Stimulated activated CD4-positive, alpha-beta T cell treated with anti-CD3 and anti-CD28 coated beads, Interleukin-15, amount 100 ng/mL, for 1 hour (primary cell): ENCODE measurements around the gene SDHB.
A peak's percentile ranks its signal among the peaks of the same experiment; 100 is the strongest.

ENCODE experiments used
- DNase-seq, 2 donors: peaks; one replicate each; pipeline ENCODE4 v3.0.0-alpha.2; 2020; ENCODE audit warnings: low read depth in 1 of 2, low spot score in 1 of 2

Gene SDHB

DNA sequence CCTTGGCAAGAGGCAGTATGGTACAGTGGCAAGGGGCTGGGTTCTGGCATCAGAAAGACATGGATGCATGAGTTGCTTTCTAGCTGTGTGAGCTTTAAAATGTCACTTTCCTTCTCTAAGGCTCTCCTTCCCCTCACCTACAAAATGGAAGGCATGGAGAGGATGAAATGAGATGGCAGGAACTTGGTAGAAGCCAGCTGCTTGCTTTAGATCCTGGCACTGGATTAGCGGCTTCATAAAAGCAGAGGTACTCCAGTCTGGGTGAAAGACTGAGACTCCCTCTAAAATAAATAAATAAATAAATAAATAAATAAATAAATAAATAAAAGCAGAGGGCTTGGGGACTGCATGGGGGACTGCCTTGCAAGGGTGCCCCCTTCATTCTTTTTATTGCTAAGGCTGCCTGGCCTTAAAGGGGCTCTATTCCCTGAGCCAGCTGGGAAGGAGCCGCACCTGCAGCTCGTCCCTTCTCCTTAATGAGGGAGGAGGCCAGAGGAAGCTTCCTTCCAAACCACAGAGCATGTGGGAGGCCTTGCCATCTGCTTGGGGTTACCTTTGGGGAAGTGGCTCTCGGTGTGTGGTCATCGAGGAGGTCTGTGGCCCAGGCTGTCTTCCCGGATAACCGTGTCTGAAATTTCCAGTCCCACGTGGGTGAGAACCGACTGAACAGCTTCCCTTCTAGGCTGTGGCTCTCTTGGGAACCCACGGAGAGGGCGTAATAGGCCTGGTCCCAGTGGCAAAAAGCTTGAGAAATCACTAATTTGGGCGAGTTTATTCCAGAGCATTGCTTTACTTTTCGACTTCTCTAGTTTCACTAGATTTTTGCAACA lies 40.1 kb downstream of the SDHB start:
- DNase-seq = no peak

DNA sequence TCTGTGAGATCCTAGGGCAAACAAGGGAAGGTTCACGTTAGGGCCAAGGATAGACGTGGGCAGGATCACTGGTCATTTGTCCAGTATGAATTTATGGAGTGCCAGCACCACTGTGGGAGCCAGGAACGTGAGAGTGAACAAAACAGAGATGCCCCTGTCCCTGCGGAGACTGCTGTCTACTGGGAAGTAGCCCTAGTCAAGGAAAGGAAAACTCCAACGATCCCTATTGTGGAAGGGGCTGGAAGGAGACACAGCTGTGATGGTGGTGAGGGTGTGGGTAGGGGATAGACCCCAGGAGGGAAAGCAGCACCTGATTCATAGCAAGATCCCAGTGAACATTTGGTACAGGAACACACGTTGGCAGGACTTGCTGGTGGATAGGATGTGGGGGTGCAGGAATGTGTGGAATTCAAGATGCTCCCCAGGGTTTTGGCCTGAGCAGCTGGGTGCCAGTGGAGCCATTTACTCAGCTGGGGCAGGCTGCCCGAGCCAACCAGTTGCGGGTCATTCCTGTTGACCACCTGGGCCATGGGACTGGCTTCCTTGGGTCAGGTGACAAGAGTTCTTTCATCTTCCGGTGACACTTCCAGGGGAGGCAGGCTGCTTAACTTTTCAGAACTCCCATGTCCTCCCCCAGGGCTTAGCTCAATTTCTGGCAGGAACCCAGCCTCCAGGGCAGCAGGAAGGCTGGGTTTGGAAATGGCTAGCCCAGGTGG lies 40.9 kb downstream of the SDHB start:
- no peak for DNase-seq

DNA sequence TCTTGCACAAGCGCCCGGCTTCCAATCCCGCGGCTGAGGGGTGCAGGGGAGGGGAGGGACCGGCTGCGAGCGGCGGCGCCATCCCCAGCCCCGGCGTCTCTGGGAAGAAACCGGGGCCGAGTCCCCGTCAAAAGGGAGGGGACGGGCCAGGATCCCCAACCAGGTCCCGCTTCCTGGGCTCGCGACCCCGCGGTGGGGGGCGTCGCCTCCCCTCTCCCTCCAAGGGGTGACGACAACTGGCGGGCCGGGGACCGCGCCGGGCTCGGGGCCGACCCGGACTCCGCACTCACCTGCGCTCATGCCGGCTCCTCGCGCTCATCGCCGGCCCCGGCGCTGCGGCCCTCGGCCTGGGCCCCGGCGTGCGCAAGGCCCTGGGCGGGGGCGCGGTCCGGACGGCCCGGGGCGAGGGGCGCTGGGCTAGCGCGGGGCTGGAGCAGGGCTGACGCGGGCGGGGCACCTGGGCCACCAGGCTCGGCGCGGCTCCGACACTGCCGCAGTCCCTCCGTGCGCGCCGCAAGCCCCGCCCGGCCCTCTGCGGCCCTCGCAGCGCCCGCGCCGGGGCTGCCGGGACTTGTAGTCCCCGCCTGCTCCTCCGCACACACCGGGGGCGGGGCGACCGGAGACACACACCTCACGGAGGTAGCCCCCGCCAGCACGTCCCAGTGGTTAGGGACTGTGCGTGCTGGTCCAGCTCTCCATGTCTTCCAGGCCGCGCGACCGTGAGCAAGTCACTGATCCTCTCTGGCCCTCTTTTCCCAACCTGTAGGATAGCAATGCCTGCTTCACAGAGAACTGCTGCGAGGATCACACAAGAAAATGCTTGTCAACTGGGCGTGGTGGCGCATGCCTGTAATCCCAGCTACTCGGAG lies 42.2 kb downstream of the SDHB start, which contains the start of gene ATP13A2:
Gene ATP13A2 (minus strand): TSS at position 490 of the 869 bp plus-strand sequence. CDS start 190 bp downstream, at position 300.
- DNase-seq = peak; percentile 68 to 78

DNA sequence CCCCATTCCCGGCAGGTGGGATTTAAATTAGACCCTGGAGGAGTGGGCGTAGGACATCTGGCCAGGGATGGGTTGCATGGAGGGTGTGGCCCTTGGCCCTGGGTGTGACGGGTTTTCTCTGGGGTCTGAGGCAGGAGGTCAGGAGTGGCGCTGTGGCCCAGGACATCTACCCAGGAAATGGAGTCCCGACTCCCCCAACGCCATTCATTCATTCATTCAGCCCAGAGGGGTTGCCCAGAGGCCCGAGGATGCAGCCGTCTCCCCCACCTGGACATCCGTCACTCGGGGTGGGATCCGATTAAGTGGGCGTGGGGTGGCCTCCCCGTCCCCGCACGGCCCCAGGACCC lies 42.8 kb downstream of the SDHB start:
- no peak for DNase-seq

DNA sequence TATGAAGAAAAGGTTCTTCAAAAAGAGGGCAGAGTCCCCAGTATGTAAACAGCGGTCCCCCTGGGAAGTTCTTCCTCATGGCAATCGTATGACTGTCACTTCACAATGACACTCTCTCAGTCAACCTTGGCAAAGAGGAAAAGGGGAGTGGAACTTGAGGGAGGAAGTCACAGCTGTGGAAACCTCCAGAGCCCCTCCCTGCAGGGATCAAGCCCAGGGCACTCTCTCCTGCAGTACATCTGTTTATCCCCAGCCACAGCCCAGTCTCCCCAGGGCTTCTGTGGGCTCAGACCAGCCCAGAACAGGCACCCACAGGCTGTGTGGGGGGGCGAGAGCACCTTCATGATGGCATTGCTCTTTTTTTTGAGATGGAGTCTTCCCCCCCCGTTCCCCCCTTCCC lies 44.1 kb downstream of the SDHB start:
- DNase-seq = no peak

DNA sequence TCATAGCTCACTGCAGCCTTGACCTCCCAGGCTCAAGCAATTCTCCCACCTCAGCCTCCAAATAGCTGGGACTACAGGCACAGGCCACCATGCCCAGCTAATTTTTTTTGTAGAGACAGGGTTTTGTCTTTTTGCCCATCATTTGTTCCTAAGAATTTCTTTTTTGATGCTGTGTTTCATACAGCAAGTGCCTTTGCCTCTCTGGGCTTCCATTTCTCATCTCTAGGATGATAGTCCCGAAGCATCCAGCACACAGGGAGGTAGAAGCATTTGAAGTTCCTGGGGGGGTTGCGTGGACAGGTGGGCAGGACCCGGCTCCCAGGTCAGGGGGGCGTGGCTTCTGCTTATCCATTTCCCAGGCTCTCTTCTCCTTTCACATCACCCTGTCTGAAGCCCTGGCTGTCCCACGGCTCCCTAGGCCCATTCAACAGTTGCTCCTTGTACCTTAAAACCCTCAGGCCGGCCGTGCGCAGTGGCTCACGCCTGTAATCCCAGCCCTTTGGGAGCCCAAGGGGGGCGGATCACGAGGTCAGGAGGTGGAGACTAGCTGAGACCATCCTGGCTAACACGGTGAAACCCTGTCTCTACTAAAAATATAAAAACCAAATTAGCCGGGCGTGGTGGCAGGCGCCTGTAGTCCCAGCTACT lies 45.5 kb downstream of the SDHB start:
- DNase-seq = no peak

DNA sequence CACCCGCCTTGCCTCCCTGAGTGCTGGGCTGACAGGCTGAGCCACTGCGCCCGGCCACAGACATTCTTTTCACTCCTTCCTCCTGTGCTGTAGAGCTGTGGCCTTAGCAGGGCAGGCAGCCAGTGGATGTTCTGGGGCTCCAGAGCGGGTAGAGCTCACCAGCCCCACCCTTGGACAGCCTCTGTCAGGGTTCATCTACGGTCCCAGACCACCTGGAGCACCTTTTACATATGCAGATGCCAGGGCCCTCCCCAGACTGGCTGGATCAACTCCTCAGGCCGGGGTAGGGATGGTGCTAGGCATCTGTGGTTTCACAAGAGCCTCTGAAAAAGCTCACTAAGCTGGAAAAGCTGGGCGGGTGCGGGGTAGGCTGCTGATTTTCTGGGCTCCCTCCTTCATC lies 46.7 kb downstream of the SDHB start:
- no peak for DNase-seq

DNA sequence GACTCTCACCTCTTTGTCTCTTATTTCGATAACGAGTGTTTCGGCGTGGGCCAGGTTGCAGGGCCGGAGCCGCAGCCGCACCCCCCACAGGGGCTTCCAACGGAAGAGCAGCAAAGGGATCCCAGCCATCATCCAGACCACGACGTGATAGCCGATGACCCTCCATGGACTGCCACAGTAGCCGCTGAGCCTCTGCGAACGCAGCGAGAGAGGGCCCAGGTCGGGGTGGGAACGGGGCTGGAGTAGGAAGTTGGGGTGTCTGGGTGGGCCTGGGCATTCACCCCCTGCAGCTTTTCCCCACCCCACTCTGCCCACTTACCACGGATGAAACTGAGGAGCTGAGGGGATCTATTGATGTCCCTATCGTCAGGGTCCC lies 48.5 kb downstream of the SDHB start:
- DNase-seq = no peak

DNA sequence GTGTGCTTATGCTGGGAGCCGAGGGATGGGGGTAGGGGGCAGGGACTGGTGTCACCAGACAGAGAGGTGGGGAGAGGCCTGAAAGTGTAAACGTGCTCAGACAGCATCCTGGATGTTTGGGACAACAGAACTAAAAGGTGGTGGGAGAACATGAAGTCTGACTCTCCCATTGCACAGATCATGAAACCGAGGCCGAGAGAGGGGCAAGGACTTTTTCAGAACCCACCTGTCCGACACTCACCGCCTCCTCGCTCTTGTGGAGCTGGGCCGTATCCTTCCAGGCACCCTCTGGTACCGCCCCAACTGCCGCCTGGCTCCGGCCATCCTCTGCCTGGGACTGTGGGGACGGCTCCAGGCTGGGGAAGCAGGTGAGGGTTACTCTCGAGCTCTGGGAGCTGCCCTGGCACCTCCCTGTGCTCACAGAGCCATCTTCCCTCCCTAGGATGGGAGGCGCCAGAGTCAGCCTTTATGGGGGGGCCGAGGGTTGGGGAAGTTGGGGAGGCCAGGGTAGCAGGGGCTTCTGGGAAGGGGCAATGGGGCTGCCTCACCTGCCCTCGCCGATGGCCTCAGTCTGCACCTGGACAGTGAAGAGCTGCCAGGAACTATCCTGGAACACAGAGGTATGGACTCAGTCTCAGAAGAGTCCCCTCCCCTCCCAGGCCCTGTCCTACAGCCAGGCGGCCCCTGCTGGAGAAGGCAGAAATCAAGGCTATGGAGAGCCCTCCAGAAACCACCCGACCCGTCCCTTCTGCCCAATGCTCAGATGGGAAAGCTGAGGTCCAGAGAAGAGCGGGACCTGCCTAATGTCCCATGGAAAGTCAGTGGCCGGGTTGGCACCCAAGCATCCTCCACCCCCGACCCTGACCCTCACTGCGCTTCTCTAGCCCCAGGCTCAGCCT lies 49.1 kb downstream of the SDHB start:
- DNase-seq = no peak

DNA sequence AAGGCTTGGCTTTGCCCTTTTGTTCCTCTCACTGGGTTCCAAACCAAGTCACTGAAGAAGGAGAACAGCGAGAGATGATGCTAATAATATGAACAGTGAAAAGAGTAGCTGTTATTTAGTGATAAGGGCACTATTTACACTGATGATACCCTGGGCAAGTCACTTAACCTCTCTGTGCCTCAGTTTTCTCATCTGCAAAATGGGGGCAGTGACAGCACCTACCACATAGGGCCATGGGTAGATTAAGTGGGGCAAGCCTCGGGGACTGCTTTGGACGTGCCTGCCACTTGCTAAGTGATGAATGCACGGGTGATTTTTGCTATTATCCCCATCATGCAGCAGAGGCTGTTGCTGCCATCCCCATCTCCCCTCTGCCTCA lies 51.3 kb downstream of the SDHB start:
- DNase-seq = no peak

DNA sequence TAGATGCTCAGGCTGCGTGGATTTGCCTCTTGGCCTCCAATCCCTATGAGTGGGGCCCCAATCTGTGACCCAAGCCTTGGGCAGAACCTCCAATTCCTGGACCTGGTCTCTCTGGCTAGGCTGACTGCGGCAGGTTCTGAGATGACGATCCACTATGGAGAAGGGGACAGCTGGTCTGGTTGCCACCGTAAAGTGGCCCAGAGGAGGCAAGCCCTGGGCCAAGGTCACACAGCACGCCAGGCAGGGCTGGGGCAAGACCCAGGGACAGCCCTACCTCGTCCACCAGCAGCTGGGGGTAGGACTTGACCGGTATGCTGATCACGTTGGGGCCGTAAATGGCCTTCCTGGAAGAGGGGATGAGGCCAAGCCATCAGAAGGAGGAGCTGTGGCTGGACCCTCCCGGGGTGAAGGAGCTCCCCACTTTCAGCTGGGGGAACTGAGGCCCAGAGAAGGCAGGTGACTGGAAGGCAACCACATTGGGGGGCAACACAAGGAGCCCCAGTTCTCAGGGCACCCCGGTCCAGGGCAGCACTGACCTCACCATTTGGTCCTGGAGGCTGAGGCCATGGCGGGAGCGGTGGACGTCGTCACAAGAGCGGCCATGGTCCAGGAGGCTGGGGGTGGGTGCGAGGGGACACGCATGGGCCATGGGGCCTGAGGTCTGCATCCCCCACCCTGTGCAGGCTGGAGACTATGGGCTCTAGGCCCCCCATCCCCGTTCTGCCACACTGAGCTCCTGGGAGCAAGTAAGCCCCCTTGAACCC lies 51.9 kb downstream of the SDHB start:
- DNase-seq = no peak

DNA sequence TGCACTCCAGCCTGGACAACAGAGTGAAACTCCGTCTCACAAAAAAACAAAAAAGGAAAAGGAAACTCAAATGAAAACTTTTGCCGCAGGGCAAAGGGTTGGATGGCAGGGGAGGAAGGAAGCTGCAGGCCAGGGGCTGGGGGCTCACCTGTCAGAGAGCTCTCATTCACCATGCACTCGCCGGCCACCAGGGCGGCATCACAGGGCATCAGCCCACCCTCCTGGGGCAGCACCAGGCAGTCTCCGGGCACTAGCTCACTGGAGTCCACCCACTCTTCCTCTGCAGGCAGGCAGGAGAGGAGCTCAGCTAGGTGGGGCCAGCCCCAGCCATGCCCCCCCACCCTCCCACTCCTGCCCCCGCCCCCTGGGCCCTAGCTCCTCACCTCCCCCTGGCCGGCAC lies 54.0 kb downstream of the SDHB start:
- no peak for DNase-seq

DNA sequence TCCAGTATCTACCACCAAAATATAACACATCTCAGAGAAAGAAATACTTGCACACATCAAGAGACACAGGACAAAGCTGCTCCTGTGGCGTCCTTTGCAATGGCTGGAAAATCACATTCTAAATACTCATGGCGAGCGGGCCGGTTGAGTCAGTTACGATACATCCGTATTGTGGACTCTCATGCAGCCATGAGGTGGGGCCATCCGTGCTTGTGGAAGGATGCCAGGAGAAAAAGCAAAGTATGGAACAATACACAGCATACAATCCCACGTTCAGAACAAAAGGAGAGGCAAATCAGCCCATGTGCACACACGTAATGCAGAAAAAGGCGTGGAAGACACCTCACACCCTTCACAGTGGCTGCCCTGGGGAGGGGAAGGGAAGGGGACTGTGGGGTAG lies 55.2 kb downstream of the SDHB start:
- DNase-seq = no peak

DNA sequence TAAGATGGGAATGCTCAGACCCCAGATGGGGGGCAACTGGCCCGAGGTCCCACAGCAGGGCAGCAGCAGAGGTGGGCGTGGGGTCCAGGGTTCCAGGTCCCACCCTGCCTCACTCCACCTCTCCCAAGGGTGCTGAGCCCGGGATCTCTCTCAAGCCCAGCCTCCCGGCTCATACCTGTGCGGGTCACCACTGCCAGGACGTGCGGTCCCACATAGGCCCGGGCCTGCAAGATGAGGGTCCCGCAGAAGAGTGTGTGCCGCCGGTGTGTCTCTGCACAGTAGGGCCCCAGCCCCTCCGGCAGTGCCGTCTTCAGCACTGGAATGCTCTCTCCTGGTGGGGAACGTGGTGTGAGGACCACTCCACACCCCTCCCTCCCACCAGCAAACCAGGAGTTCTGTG lies 57.0 kb downstream of the SDHB start:
- no peak for DNase-seq

DNA sequence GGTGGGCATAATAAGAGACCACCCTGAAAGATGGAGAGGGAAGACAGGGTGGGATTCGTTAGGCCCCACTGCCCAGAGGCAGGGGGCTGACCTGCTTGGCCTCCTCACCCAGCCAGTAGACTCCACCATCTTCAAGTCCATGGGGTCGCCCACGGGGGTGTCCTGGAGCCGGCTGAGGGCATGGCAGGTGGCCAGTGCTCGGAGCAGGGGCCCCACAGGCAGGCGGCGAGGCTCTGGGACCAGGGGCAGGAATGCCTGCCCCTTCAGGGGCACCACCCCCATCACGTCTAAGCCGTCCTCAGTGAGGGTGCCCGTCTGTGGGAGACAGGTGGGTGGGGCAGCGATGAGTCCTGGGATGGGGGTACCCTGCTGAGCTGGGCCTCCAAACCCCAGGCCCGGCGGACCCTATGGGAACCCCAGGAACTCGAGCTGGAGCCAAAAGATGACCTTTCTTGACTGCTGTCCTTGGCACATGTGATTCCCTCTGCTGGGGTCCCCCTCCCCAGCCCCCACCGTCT lies 60.3 kb downstream of the SDHB start:
- no peak for DNase-seq

DNA sequence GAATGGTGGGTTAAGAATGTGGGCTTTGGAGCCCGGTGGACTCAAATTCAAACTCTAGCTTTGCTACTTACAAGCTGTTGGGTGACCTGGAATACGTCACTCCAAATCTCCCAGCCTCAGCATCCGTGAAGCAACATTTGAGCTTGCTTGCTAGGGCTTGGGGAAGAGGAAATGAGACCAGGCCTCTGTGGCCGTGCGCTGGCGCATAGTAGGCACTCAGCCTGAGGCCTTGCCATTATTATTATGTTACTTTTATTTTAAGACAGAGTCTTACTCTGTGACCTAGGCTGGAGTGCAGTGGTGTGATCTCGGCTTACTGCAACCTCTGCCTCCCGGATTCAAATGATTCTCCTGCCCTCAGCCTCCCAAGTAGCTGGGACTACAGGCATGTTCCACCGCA lies 61.2 kb downstream of the SDHB start:
- DNase-seq = no peak

DNA sequence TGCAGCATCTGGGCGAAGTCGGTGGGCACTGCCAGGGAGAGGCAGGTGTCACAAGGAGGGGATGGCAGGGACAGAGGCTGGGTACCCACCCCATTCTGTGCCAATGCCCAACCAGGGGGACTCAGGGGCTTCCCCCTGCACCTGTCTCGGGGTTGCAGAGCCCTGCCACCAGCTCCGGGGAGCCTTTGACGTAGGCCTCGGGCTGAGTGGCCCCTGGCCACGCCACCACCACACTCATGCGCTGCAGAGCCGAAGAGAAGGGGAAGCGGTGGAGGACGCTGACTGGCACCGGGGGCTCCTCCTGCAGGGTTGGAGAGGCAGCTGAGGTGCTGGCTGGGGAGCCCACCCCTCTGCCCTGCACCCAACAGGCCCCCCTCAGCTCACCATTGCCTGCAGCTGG lies 61.7 kb downstream of the SDHB start:
- no peak for DNase-seq

DNA sequence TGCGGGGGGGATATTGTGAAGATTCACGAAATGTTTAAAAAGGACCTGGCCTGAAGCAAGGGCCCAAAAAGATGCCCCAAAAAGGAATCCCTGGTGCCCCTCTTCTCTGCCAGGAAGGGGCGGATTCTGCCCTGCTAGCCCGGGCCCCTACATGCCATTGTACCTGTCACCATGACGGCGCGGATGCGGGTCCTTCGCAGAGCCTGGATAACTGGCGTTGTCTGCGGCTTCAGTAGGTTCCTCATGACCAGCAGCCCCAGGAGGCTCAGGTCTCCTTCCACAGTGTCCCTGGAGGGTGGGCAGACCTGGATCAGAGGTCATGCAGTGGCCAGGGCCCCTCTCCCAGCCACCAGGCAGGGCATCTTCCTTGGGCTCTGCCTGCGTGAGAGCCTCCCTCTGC lies 62.3 kb downstream of the SDHB start:
- DNase-seq = no peak

DNA sequence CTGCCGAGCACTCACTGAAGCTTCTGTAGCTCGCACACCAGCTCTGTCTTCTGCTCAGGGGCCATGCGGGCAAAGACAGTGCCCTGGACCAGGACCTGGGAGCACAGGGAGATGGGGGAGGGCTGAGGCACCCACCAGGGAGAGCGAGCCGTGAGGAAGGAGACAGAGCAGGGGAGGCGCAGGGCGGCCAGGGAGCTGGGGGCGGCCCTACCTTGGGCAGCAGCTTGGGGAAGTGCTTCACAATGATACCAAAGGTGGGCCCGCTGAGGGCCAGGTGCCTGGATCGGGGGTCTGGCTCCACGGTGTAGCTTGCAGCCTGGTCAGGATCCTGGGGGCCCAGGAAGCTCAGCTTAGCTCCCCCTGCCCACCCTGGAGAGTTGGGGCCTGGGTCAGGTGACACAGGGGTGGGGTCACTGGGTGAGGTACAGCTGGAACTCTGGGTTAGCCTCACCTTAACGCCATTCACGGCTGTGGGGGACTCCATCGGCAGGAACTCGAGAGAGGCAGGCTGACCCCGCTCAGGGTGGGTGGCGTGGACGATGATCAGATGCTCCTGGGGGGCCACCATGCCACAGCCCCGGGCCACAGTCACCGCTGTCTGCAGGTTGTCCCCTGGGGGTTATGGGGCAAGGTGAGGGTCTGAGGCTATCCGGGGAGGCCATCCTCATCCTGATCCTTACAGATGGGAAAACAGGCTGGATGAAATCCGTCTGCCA lies 64.0 kb downstream of the SDHB start:
- no peak for DNase-seq
